ENCODE data around the gene RNU5D-1.
"Not testable (repeated sequence)": the region's sequence is repeated elsewhere in the genome, so short reads cannot be mapped to it uniquely, and the experiment has no call there.

The RNU5D-1 gene

DNA sequence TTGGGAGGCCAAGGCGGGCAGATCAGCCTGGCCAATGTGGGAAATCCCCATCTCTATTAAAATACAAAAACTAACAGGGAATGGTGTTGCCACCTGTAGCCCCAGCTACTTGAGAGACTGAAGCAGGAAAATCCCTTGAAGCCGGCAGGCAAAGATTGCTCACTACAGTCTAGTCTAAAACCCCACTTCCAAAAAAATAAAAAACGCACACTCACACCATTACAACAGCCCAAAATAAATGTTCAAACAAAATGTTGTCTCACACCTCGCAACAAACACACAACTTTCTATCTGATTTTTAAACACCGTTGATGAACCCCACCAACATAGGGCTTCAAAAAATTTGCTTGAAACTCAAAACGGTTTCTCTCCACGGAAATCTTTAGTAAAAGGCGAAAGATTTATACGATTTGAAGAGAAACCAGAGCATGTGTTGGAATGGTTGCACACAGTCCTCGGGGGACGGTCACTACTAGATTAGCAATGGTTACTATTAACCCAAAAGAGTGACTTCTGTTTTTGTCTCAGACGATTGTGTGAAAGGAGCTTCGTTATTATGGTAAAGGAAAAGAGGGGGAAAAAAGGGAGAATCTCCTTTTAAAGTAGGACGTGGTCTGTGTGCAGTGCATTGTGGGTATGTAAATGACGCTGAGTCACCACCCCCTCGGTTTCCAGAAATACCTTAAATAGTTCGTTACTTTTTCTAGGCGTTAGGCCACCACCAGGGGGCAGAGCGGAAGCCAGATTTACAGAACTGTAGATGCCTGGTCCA lies at the start of gene RNU5D-1:
Gene RNU5D-1 (minus strand): TSS at position 430 of the 772 bp plus-strand sequence.
- peak; percentile 98 to 99 for DNase-seq

- no peak for DNase-seq
Observed at GRCh38 chr1:44780583-44781121, 49.7 kb upstream of the RNU5D-1 start.

DNA sequence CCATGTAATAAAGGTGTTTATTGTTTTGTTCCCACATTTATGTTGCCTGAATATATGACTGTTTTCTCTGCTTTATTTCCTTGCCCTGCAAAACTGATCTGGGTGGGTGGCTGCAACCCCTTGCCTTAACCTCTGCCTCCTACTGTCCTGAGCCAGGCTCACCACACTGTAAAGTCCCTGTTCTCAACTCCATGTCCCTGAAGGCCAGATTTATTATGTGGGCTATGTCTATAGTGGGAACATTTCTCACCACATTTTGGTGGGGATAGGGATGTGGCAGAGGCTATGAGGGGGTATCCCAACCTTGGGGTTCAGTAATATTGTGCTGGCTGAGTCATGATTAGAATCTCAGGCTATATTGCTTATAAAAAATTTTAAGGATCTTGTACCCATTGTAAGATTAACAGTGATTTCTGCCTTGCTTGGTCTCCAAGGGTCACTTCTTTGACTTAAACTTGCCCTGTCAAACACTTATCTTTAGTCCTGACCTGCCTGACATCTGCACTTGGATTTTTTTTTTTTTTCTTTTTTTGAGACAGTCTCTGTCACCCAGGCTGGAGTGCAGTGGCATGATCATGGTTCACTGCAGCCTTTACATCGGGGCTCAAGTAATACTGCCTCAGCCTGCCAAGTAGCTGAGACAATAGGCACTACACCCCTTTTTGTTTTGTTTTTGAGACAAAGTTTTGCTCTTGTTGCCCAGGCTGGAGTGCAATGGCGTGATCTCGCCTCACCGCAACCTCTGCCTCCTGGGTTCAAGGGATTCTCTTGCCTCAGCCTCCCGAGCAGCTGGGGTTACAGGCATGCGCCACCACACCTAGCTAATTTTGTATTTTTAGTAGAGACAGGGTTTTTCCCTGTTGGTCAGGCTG lies 48.0 kb upstream of the RNU5D-1 start:
- no peak for DNase-seq

GRCh38 chr1:44777969-44778635 lies 47.1 kb upstream of the RNU5D-1 start:
- no peak for DNase-seq

DNA sequence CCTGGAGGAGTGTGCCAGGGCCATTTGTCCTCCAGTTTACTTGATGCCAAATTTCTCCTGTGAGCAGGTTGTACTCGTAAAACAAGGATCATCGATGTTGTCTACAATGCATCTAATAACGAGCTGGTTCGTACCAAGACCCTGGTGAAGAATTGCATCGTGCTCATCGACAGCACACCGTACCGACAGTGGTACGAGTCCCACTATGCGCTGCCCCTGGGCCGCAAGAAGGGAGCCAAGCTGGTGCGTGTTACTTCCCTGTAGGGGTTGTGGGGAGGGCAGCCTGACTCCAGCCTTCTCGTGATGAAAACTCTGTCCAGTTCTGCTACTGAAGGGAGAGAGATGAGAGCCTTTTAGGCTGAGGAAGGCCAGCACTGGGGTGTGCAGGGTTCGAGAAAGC lies 46.6 kb upstream of the RNU5D-1 start:
- no peak for DNase-seq

GRCh38 chr1:44776730-44777068 lies 45.7 kb upstream of the RNU5D-1 start:
- no peak for DNase-seq

DNA sequence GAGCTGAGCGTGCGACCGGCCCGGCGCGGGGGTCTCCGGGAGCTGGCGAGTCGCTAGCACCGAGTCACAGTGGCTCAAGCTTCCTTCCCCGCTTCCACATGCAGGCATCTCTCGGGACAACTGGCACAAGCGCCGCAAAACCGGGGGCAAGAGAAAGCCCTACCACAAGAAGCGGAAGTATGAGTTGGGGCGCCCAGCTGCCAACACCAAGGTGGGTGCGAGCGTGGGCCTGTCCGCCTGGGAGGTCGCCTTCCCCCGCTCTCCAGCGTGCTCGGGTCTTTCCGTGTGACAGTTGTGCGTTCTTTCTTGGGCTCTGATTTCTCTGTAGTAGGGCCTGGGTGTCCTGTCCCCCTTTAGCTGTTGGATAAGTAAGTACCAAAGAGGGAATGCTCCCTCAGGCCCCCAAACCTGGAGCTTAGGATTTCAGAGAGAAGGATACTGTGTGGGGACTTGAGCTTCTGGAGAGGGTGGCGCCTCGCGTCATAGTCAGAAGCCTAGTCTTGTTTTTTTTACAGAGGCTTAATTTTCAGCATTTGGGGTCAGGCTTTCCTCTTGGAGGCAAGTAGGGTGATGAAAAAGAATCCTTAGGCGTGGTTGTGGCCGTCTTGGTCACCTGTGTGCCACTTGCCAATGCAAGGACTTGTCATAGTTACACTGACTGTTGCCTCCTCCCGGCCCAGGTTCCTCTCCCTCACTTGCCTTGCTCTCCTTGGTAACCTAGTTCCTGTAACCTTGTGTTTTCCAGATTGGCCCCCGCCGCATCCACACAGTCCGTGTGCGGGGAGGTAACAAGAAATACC lies 45.2 kb upstream of the RNU5D-1 start:
- DNase-seq, result peak; percentile 49 to 51

- DNase-seq, result peak; percentile 89 to 91
Observed at GRCh38 chr1:44775078-44775929, 44.3 kb upstream of the RNU5D-1 start, which contains the start of gene RPS8. RPS8 (plus strand) TSS chr1:44775540; CDS start chr1:44775597, 57 bp downstream.

- DNase-seq, result not testable (repeated sequence)
Observed at GRCh38 chr1:44766421-44766820, 35.5 kb upstream of the RNU5D-1 start.

DNA sequence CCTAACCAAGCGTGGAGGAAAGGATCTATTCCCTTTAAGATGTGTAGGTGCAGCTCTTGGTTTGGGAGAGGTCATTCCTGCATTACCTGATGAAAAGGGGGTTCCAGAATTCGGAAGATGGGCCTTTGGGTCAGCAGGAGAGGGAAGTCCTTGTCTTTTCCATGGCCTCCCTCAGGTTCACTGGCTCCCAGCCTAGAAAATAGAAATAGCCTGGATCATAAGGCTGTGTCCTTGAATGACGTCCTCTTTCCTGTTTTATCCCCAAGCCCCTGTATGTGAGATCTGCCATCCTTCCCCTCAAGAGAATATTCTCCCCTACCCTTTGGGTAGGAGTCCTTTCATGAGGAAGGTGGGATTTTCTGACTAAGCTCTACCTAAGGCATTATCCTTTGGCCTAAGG lies 29.9 kb upstream of the RNU5D-1 start:
- DNase-seq, result no peak

GRCh38 chr1:44759077-44759476 lies 28.1 kb upstream of the RNU5D-1 start:
- no peak for DNase-seq

- no peak for DNase-seq
Observed at GRCh38 chr1:44757420-44757819, 26.4 kb upstream of the RNU5D-1 start.

GRCh38 chr1:44747878-44748277 lies 16.9 kb upstream of the RNU5D-1 start:
- DNase-seq, result no peak

DNA sequence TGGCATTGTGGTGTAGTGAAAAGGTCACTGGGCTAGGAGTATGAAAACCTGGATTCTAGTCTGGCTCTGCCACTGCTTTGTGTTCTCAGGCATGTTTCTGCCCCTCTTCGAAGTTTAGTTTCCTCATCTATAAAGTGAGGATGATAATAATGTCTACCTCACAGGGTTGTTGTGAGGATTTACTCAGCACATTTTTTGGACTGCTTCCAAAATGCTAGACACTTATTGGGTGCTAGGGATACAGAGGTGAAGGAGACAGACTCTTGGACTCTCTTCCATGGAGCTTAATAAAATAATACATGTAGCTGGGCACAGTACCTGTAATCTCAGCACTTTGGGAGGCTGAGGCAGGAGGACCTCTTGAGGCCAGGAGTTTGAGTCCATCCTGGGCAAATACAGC lies 12.2 kb upstream of the RNU5D-1 start:
- DNase-seq, result no peak

DNA sequence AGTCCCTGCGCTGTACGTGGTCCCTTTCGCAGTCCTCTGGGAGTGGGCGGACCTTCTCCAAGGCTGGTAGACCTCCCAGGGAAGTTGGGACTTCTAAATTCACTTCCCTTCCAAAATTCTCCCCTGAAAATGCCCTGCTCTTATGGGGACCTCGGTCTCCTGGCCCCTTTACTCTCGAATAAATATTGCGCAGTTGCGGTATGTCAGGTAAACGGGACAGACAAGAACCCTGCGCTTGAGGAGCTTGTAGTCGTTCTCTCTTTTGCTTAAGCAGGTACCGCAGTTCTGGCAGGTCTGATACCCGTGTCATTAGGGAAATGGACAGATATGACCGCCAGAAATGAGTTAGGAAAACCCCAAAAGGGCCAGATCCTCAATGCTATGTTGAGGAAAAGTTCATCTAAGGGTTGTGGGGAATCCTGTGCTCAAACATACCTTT lies 9.2 kb upstream of the RNU5D-1 start:
- DNase-seq, result no peak

GRCh38 chr1:44739307-44740178 lies 8.6 kb upstream of the RNU5D-1 start, which contains the start of gene KIF2C:
KIF2C (plus strand) TSS chr1:44739837; CDS start chr1:44739933, 96 bp downstream.
- DNase-seq, result peak; percentile 98 to 99

- DNase-seq, result not testable (repeated sequence)
Observed at GRCh38 chr1:44738953-44739306, 8.0 kb upstream of the RNU5D-1 start.

- no peak for DNase-seq
Observed at GRCh38 chr1:44735992-44736391, 5.0 kb upstream of the RNU5D-1 start.

GRCh38 chr1:44733784-44734183 lies 2.8 kb upstream of the RNU5D-1 start:
- no peak for DNase-seq

GRCh38 chr1:44733365-44733764 lies 2.4 kb upstream of the RNU5D-1 start:
- no peak for DNase-seq
